NCI-H748 treated with DMSO at 0.1 percent for 48 hours (cell line): Measurements from ENCODE around the gene NTM.

Source experiments
- DNase-seq: peaks from one replicate; lab custom pipeline; 2025; lab: John Stamatoyannopoulos, UW

Gene NTM

GRCh38 chr11:132114743-132115142, 744.3 kb downstream of the NTM start:
- no peak for DNase-seq

GRCh38 chr11:132115454-132115853, 745.0 kb downstream of the NTM start:
- DNase-seq: no peak

- DNase-seq: no peak
Observed at GRCh38 chr11:132116516-132116915, 746.1 kb downstream of the NTM start.

GRCh38 chr11:132118661-132119060, 748.2 kb downstream of the NTM start:
- no peak for DNase-seq

GRCh38 chr11:132119573-132119972, 749.2 kb downstream of the NTM start:
- DNase-seq: no peak

GRCh38 chr11:132122735-132123134, 752.3 kb downstream of the NTM start:
- no peak for DNase-seq

- DNase-seq: no peak
Observed at GRCh38 chr11:132123449-132123848, 753.0 kb downstream of the NTM start.

- DNase-seq: no peak
Observed at GRCh38 chr11:132123854-132124835, 753.7 kb downstream of the NTM start.

- DNase-seq: peak; percentile 32
Observed at GRCh38 chr11:132125988-132126871, 755.8 kb downstream of the NTM start.

GRCh38 chr11:132126973-132127899, 756.8 kb downstream of the NTM start:
- DNase-seq: peak; percentile 63

GRCh38 chr11:132127900-132128288, 757.5 kb downstream of the NTM start:
- DNase-seq: no peak

- peak; percentile 89 for DNase-seq
Observed at GRCh38 chr11:132131047-132131446, 760.6 kb downstream of the NTM start.

- DNase-seq: peak; percentile 29
Observed at GRCh38 chr11:132131961-132132360, 761.5 kb downstream of the NTM start.

GRCh38 chr11:132134322-132134721, 763.9 kb downstream of the NTM start:
- no peak for DNase-seq

- DNase-seq: no peak
Observed at GRCh38 chr11:132137289-132137980, 767.0 kb downstream of the NTM start.

- DNase-seq: no peak
Observed at GRCh38 chr11:132137981-132138313, 767.5 kb downstream of the NTM start.

- DNase-seq: peak; percentile 5
Observed at GRCh38 chr11:132139181-132139580, 768.8 kb downstream of the NTM start.

- peak; percentile 8 for DNase-seq
Observed at GRCh38 chr11:132140056-132140455, 769.6 kb downstream of the NTM start.

- DNase-seq: no peak
Observed at GRCh38 chr11:132142121-132142520, 771.7 kb downstream of the NTM start.

- DNase-seq: peak; percentile 38
Observed at GRCh38 chr11:132142554-132142953, 772.1 kb downstream of the NTM start.

- DNase-seq: no peak
Observed at GRCh38 chr11:132147464-132147863, 777.0 kb downstream of the NTM start.
